HCT116 (cell line): Measurements from ENCODE around the gene TMEM254. TPM values are rescaled to one million over a fixed set of nuclear protein-coding genes. Genes with fewer than 3 reads are reported as not detected.

ENCODE experiments used
- ATAC-seq: fragments of 200-7000 bp; cut with Tn5 transposase; 2 replicates; pipeline ENCODE4 v1.9.1; 2020; ENCODE audit warnings: mild to moderate bottlenecking, moderate library complexity
- BruUV-seq: library from RNA; stranded (reverse); fragments of 400-500 nt; replicated peaks from 2 replicates; lab custom pipeline; 2021; lab: Mats Ljungman, UMichigan
- CTCF ChIA-PET: fragments of 300-600 bp; sonication (Branson Sonifier 250); formaldehyde crosslinking; loops from one replicate; lab custom pipeline; 2021; ENCODE audit warnings: antibody characterized with exemption; lab: Charles Lee
- POLR2A ChIA-PET: fragments of 300-600, 350-600 bp; sonication (Branson Sonifier 250); formaldehyde crosslinking; loops from one replicate; lab custom pipeline; 2021; ENCODE audit warnings: antibody characterized with exemption; lab: Charles Lee
- RAD21 ChIA-PET, 2 experiments: fragments of 300-600 bp; sonication (Branson Sonifier 250); formaldehyde crosslinking; loops; one replicate each; lab custom pipeline; 2023; ENCODE audit warnings: low total read pairs in 2 of 2; ENCODE audit not compliant: uncharacterized antibody in 2 of 2, unreplicated experiment in 2 of 2, low non-redundant PET in 1 of 2; lab: Charles Lee
- DNase-seq: peaks from one replicate; pipeline ENCODE4 v3.0.0-alpha.2; 2010; ENCODE audit warnings: low read depth, low spot score
- H2AFZ ChIP-seq: fragments of 200-600 bp; shearing (Covaris generic), sonication (generic); 2 replicates; pipeline ENCODE4 v1.6.1; 2017; ENCODE audit warnings: low read depth, mixed run types, mixed read lengths, antibody characterized with exemption, low read length; ENCODE audit not compliant: poor library complexity, severe bottlenecking
- H3K27ac ChIP-seq: 2 replicates; pipeline ENCODE4 v1.5.1; 2012; ENCODE audit warnings: low read depth, low read length
- H3K27me3 ChIP-seq: fragments of 200-600 bp; sonication (generic); 2 replicates; pipeline ENCODE4 v1.6.1; 2016; ENCODE audit warnings: mixed run types, low read length, mixed read lengths; ENCODE audit not compliant: insufficient read depth
- H3K36me3 ChIP-seq, 2 experiments: fragments of 200-500 bp in 1 of 2; fragments of 200-600 bp in 1 of 2; sonication (Bioruptor generic) in 1 of 2; sonication (generic) in 1 of 2; 2 replicates each; pipeline versions ENCODE4 v1.5.1 to v1.6.1; 2014 to 2016; ENCODE audit warnings: low read length in 2 of 2, inconsistent platforms in 1 of 2, mixed read lengths in 1 of 2, mixed run types in 1 of 2; ENCODE audit not compliant: insufficient read depth in 2 of 2, control insufficient read depth in 1 of 2
- H3K4me1 ChIP-seq, 2 experiments: fragments of 200-600 bp in 1 of 2; sonication (generic) in 1 of 2; 2 replicates each; pipeline versions ENCODE4 v1.5.1 to v1.6.1; 2012 to 2017; ENCODE audit warnings: low read length in 2 of 2, inconsistent platforms in 1 of 2, mild to moderate bottlenecking in 1 of 2, mixed read lengths in 1 of 2, mixed run types in 1 of 2, moderate library complexity in 1 of 2; ENCODE audit not compliant: insufficient read depth in 2 of 2, control insufficient read depth in 1 of 2
- H3K4me2 ChIP-seq: fragments of 200-600 bp; sonication (generic); 2 replicates; pipeline ENCODE4 v1.6.1; 2017; ENCODE audit warnings: mixed run types, low read length, mixed read lengths
- H3K4me3 ChIP-seq, 2 experiments: fragments of 200-600 bp in 1 of 2; sonication (generic) in 1 of 2; replicated peaks in 1 of 2; 2 replicates each; pipeline ENCODE4 v1.5.1; 2011 to 2016; ENCODE audit warnings: low read length in 2 of 2, control low read depth in 1 of 2, low read depth in 1 of 2, mild to moderate bottlenecking in 1 of 2, mixed read lengths in 1 of 2, mixed run types in 1 of 2
- H3K79me2 ChIP-seq: fragments of 200-600 bp; sonication (generic); 2 replicates; pipeline ENCODE4 v1.6.1; 2017; ENCODE audit warnings: mild to moderate bottlenecking, mixed run types, low read length, moderate library complexity, mixed read lengths; ENCODE audit not compliant: insufficient read depth
- H3K9ac ChIP-seq: fragments of 200-600 bp; sonication (generic); 2 replicates; pipeline ENCODE4 v1.6.1; 2016; ENCODE audit warnings: low read length, mixed read lengths
- H3K9me2 ChIP-seq: fragments of 200-600 bp; sonication (generic), shearing (Covaris generic); 2 replicates; pipeline ENCODE4 v1.6.1; 2017; ENCODE audit warnings: mixed run types, mild to moderate bottlenecking, moderate library complexity; ENCODE audit not compliant: insufficient read depth
- H3K9me3 ChIP-seq, 2 experiments: fragments of 200-500 bp in 1 of 2; fragments of 200-600 bp in 1 of 2; sonication (Bioruptor generic) in 1 of 2; sonication (generic) in 1 of 2; 2 replicates each; pipeline ENCODE4 v1.6.1; 2014 to 2017; ENCODE audit warnings: low read length in 2 of 2, mixed read lengths in 2 of 2, inconsistent platforms in 1 of 2, low read depth in 1 of 2, mild to moderate bottlenecking in 1 of 2, mixed run types in 1 of 2, moderate library complexity in 1 of 2; ENCODE audit not compliant: control insufficient read depth in 1 of 2, insufficient read depth in 1 of 2
- H4K20me1 ChIP-seq: fragments of 200-600 bp; sonication (generic), shearing (Covaris generic); 2 replicates; pipeline ENCODE4 v1.6.1; 2017; ENCODE audit warnings: mixed run types, mild to moderate bottlenecking, moderate library complexity; ENCODE audit not compliant: insufficient read depth
- EZH2phosphoT487 ChIP-seq: fragments of 200-600 bp; IDR thresholded peaks from 2 replicates; pipeline ENCODE4 v1.6.1; 2018; ENCODE audit warnings: antibody characterized with exemption, borderline replicate concordance
- FOSL1 ChIP-seq: IDR thresholded peaks from 2 replicates; pipeline ENCODE4 v1.6.1; 2012; ENCODE audit warnings: low read depth
- JUND ChIP-seq: IDR thresholded peaks from 2 replicates; pipeline ENCODE4 v1.6.1; 2012
- POLR2A ChIP-seq: IDR thresholded peaks from 2 replicates; pipeline ENCODE4 v1.7.0; 2011; ENCODE audit warnings: borderline replicate concordance; ENCODE audit not compliant: insufficient read depth, insufficient read length; ENCODE audit errors: extremely low read depth
- POLR2AphosphoS5 ChIP-seq: IDR thresholded peaks from 2 replicates; pipeline ENCODE4 v1.6.1; 2011; ENCODE audit warnings: mild to moderate bottlenecking, low read depth, low read length, moderate library complexity
- RAD21 ChIP-seq: IDR thresholded peaks from 2 replicates; pipeline ENCODE4 v1.6.1; 2012; ENCODE audit warnings: low read depth, mild to moderate bottlenecking
- SIN3A ChIP-seq: IDR thresholded peaks from 2 replicates; pipeline ENCODE4 v1.6.1; 2012; ENCODE audit warnings: low read depth
- SP1 ChIP-seq: IDR thresholded peaks from 2 replicates; pipeline ENCODE4 v1.6.1; 2012; ENCODE audit warnings: low read depth
- SRF ChIP-seq: IDR thresholded peaks from 2 replicates; pipeline ENCODE4 v1.6.1; 2012; ENCODE audit warnings: low read depth
- YY1 ChIP-seq: IDR thresholded peaks from 2 replicates; pipeline ENCODE4 v1.6.1; 2011; ENCODE audit warnings: low read length, low read depth, moderate library complexity, mild to moderate bottlenecking; ENCODE audit not compliant: insufficient replicate concordance; ENCODE audit errors: extremely low read depth
- ZFX ChIP-seq: fragments of 450-650 bp; IDR thresholded peaks from 2 replicates; pipeline ENCODE4 v1.6.1; 2017
- ZNF274 ChIP-seq: fragments of 200-500 bp; sonication (Bioruptor generic); IDR thresholded peaks from 2 replicates; pipeline ENCODE4 v1.6.1; 2014; ENCODE audit warnings: mild to moderate bottlenecking, low read depth, low read length, inconsistent platforms
- intact Hi-C: fragments of 100-400 bp; cut with micrococcal nuclease; formaldehyde crosslinking; loops from 2 replicates; pipeline ENCODE4 v1.10.0; 2022
- total RNA-seq: library from RNA; stranded (reverse); gene quantifications from one replicate; pipeline ENCODE4 v1.2.1, GENCODE V29; 2021; ENCODE audit not compliant: unreplicated experiment
- TF ChIP-seq, protein P1 (sequence below), 3 experiments: fragments of 200-600 bp in 1 of 3; sonication (generic) in 1 of 3; IDR thresholded peaks in 2 of 3; conservative IDR thresholded peaks in 1 of 3; 2 replicates each; pipeline ENCODE4 v1.5.1; 2012 to 2017; ENCODE audit warnings: low read depth in 2 of 3, low read length in 2 of 3, antibody characterized with exemption in 1 of 3, borderline replicate concordance in 1 of 3, control low read depth in 1 of 3, mild to moderate bottlenecking in 1 of 3, mixed read lengths in 1 of 3, mixed run types in 1 of 3, moderate library complexity in 1 of 3; ENCODE audit not compliant: insufficient read depth in 1 of 3
- TF ChIP-seq, protein P2 (sequence below): IDR thresholded peaks from 2 replicates; pipeline ENCODE4 v1.6.1; 2011; ENCODE audit warnings: mild to moderate bottlenecking, low read length, moderate library complexity; ENCODE audit not compliant: insufficient replicate concordance; ENCODE audit errors: extremely low read depth
- TF ChIP-seq, protein P3 (sequence below): IDR thresholded peaks from 2 replicates; pipeline ENCODE4 v1.6.1; 2012; ENCODE audit warnings: low read depth
- TF ChIP-seq, protein P4 (sequence below): IDR thresholded peaks from 2 replicates; pipeline ENCODE4 v1.6.1; 2012

Gene TMEM254
- total RNA-seq, 1 experiment from 2014 or later: 12.1 TPM

DNA sequence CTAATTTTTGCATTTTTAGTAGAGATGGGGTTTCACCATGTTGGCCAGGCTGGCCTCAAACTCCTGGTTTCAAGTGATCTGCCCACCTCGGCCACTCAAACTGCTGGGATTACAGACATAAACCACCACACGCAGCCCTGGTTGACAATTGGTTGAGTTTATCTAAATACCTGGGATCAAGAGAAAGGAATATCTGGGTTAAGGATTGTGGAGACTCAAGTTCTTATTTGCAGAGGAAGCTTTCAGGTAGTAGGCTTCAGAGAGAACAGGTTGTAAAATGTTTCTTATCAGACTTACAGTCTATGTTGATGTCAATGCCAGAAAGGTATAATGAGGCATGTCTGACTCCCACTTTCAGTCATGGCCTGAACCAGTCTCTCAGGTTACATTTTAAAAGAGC is 5.9 kb upstream of the TMEM254 start:
- TF ChIP-seq SRF (no peak), YY1 (no peak), SIN3A (no peak), FOSL1 (no peak), ZFX (no peak), ZNF274 (no peak), SP1 (no peak), JUND (no peak), POLR2AphosphoS5 (no peak), EZH2phosphoT487 (no peak), RAD21 (no peak), POLR2A (no peak)
- TF ChIP-seq, protein P1, sequence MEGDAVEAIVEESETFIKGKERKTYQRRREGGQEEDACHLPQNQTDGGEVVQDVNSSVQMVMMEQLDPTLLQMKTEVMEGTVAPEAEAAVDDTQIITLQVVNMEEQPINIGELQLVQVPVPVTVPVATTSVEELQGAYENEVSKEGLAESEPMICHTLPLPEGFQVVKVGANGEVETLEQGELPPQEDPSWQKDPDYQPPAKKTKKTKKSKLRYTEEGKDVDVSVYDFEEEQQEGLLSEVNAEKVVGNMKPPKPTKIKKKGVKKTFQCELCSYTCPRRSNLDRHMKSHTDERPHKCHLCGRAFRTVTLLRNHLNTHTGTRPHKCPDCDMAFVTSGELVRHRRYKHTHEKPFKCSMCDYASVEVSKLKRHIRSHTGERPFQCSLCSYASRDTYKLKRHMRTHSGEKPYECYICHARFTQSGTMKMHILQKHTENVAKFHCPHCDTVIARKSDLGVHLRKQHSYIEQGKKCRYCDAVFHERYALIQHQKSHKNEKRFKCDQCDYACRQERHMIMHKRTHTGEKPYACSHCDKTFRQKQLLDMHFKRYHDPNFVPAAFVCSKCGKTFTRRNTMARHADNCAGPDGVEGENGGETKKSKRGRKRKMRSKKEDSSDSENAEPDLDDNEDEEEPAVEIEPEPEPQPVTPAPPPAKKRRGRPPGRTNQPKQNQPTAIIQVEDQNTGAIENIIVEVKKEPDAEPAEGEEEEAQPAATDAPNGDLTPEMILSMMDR (IDR thresholded peaks at IDR 0.05 in 2 of 3, conservative IDR thresholded peaks at IDR 0.05 in 1 of 3; ENCODE audit: borderline replicate concordance in 1 of 3, insufficient read depth in 1 of 3, low read depth in 2 of 3, low read length in 2 of 3): no peak
- TF ChIP-seq, protein P2, sequence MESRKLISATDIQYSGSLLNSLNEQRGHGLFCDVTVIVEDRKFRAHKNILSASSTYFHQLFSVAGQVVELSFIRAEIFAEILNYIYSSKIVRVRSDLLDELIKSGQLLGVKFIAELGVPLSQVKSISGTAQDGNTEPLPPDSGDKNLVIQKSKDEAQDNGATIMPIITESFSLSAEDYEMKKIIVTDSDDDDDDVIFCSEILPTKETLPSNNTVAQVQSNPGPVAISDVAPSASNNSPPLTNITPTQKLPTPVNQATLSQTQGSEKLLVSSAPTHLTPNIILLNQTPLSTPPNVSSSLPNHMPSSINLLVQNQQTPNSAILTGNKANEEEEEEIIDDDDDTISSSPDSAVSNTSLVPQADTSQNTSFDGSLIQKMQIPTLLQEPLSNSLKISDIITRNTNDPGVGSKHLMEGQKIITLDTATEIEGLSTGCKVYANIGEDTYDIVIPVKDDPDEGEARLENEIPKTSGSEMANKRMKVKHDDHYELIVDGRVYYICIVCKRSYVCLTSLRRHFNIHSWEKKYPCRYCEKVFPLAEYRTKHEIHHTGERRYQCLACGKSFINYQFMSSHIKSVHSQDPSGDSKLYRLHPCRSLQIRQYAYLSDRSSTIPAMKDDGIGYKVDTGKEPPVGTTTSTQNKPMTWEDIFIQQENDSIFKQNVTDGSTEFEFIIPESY: no peak
- TF ChIP-seq, protein P3, sequence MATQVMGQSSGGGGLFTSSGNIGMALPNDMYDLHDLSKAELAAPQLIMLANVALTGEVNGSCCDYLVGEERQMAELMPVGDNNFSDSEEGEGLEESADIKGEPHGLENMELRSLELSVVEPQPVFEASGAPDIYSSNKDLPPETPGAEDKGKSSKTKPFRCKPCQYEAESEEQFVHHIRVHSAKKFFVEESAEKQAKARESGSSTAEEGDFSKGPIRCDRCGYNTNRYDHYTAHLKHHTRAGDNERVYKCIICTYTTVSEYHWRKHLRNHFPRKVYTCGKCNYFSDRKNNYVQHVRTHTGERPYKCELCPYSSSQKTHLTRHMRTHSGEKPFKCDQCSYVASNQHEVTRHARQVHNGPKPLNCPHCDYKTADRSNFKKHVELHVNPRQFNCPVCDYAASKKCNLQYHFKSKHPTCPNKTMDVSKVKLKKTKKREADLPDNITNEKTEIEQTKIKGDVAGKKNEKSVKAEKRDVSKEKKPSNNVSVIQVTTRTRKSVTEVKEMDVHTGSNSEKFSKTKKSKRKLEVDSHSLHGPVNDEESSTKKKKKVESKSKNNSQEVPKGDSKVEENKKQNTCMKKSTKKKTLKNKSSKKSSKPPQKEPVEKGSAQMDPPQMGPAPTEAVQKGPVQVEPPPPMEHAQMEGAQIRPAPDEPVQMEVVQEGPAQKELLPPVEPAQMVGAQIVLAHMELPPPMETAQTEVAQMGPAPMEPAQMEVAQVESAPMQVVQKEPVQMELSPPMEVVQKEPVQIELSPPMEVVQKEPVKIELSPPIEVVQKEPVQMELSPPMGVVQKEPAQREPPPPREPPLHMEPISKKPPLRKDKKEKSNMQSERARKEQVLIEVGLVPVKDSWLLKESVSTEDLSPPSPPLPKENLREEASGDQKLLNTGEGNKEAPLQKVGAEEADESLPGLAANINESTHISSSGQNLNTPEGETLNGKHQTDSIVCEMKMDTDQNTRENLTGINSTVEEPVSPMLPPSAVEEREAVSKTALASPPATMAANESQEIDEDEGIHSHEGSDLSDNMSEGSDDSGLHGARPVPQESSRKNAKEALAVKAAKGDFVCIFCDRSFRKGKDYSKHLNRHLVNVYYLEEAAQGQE: no peak
- TF ChIP-seq, protein P4, sequence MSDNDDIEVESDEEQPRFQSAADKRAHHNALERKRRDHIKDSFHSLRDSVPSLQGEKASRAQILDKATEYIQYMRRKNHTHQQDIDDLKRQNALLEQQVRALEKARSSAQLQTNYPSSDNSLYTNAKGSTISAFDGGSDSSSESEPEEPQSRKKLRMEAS: no peak
- ChIA-PET RAD21 (no interaction called here), POLR2A (no interaction called here), CTCF (no interaction called here)
- Histone ChIP-seq H3K4me2 (no peak overlapping the region), H3K9me2 (no peaks in the 10 kb centered on the region), H3K36me3 (no peaks in the 10 kb centered on the region), H3K9me3 (0 out of 4 replicates have a peak, but pooled peaks cover 0 to 5% of the 10 kb centered on the region in 2 experiments), H3K79me2 (no peaks in the 10 kb centered on the region), H2AFZ (no peak overlapping the region), H3K4me3 (no peak overlapping the region), H3K27ac (no peak overlapping the region), H3K27me3 (no peaks in the 10 kb centered on the region), H3K9ac (no peak overlapping the region), H3K4me1 (peaks cover 1 to 2% of the 10 kb centered on the region in 2 experiments; a peak in 3 of 4 replicates), H4K20me1 (no peaks in the 10 kb centered on the region)
- DNase-seq (no peak), ATAC-seq (no peak)
- intact Hi-C loops: no loop called here
- no TSS peak for BruUV-seq
